Esophagus muscularis mucosa (tissue), 3 donors: ENCODE measurements around the gene TRERF1.

Source experiments
- EP300 ChIP-seq: sonication (generic); formaldehyde crosslinking; IDR thresholded peaks from one replicate; pipeline ENCODE4 v1.6.1; 2017; ENCODE audit warnings: antibody characterized with exemption
- POLR2A ChIP-seq: fragments of 450-650 bp; IDR thresholded peaks from one replicate; pipeline ENCODE4 v1.6.1; 2017; ENCODE audit warnings: antibody characterized with exemption, moderate library complexity, mild to moderate bottlenecking, low read depth
- POLR2AphosphoS5 ChIP-seq, 2 donors: sonication (generic); formaldehyde crosslinking; IDR thresholded peaks; one replicate each; pipeline ENCODE4 v1.6.1; 2017; ENCODE audit warnings: antibody characterized with exemption in 2 of 2

GRCh38 chr6:42383421-42384205 is 68.1 kb downstream of the TRERF1 start:
- TF ChIP-seq POLR2AphosphoS5 (IDR thresholded peaks at IDR 0.05) (no peak), POLR2A (no peak), EP300 (no peak)
